ENCODE measurements around the gene TACC3.

DNA sequence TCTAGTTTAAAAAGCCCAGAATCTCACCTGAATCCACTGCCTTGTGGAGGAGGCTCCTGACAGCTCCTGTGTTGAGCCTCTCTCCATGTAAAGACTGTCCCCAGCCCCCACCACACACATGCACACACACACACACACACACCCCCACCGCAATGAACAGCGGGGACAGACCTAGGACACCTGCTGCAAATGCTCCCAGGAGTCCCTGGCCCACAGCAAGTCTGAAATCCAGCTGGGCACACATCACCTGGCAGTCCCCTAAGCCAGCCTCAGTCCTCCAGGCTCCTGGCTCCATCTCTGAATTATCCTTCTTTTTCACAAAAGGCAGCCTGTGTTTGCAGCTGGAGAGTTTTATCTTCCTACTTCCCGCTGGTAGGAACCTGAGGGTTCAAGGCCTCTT, 30.6 kb upstream of the TACC3 start:
- TF ChIP-seq POLR2A (IDR thresholded peaks at IDR 0.05), result no peak
- TF ChIP-seq, protein P1, sequence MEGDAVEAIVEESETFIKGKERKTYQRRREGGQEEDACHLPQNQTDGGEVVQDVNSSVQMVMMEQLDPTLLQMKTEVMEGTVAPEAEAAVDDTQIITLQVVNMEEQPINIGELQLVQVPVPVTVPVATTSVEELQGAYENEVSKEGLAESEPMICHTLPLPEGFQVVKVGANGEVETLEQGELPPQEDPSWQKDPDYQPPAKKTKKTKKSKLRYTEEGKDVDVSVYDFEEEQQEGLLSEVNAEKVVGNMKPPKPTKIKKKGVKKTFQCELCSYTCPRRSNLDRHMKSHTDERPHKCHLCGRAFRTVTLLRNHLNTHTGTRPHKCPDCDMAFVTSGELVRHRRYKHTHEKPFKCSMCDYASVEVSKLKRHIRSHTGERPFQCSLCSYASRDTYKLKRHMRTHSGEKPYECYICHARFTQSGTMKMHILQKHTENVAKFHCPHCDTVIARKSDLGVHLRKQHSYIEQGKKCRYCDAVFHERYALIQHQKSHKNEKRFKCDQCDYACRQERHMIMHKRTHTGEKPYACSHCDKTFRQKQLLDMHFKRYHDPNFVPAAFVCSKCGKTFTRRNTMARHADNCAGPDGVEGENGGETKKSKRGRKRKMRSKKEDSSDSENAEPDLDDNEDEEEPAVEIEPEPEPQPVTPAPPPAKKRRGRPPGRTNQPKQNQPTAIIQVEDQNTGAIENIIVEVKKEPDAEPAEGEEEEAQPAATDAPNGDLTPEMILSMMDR (IDR thresholded peaks at IDR 0.05), result no peak

Measured in adrenal gland (tissue), 5 donors.